ENCODE measurements around the gene ARHGAP12.

ARHGAP12 gene

DNA sequence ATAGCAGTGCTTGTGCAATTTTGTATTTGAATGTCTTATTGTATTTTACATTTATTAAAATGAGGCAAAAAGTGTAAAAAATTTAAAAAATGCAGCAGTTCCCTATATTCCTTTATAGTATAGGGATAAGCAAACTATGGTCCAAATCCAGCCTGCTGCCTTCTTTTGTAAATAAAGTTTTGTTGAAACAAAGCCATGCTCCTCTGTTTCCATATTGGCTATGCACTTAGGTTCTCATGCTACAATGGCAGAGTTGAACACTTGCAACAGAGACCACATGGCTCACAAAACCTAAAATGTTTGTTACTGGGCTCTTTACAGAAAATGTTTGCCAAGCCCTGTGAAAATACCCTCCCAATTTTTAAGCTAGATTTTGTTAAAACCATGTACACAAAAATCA, 50.1 kb downstream of the ARHGAP12 start:
- Histone ChIP-seq H3K4me1 (ENCODE audit: insufficient read depth, poor library complexity, severe bottlenecking) (peaks cover 4% of the 10 kb centered on the region), H3K27ac (ENCODE audit: poor library complexity, severe bottlenecking) (no peak overlapping the region), H3K36me3 (ENCODE audit: low read depth) (no peaks in the 10 kb centered on the region), H3K4me3 (ENCODE audit: severe bottlenecking) (no peak overlapping the region), H3K9me3 (ENCODE audit: severe bottlenecking) (no peaks in the 10 kb centered on the region), H3K27me3 (ENCODE audit: insufficient read depth, poor library complexity, severe bottlenecking) (no peaks in the 10 kb centered on the region)
- ATAC-seq (ENCODE audit: low read depth), result no peak
- no peak for DNase-seq (ENCODE audit: low spot score)
- TF ChIP-seq, protein P1, sequence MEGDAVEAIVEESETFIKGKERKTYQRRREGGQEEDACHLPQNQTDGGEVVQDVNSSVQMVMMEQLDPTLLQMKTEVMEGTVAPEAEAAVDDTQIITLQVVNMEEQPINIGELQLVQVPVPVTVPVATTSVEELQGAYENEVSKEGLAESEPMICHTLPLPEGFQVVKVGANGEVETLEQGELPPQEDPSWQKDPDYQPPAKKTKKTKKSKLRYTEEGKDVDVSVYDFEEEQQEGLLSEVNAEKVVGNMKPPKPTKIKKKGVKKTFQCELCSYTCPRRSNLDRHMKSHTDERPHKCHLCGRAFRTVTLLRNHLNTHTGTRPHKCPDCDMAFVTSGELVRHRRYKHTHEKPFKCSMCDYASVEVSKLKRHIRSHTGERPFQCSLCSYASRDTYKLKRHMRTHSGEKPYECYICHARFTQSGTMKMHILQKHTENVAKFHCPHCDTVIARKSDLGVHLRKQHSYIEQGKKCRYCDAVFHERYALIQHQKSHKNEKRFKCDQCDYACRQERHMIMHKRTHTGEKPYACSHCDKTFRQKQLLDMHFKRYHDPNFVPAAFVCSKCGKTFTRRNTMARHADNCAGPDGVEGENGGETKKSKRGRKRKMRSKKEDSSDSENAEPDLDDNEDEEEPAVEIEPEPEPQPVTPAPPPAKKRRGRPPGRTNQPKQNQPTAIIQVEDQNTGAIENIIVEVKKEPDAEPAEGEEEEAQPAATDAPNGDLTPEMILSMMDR (IDR thresholded peaks at IDR 0.05; ENCODE audit: poor library complexity, severe bottlenecking), result no peak

DNA sequence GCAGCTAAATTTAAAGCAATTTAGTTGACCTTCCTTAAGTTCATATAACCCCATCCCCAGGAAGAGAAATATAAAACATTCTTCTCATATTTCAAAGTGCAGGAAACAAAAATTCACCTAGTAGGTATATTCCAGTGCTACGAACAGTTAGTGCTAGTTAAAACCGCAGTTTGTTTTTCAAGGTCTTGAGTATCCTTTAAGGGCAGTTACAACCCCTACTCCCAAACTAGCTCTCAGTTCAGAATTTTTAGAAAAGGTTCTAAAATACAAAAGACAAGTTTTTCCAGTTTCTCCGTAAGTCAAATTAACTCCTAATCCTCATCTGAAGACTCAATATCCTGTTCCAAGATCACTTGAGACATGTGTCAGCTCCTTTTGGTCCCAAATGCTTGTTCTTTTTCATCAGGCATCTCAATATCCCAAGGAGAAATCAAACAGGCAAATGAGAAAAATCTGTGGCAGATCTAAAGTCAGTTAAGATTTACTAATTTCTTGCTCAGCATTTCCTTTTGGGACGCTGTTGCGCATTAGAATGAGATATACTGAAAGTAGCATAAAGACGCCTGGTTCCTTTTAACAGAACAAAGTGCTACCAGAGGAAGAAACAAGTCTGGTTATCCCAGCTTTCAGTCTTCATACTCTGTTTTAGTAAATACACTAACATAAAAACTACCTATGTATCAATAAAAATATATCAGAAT, 51.8 kb downstream of the ARHGAP12 start:
- Histone ChIP-seq H3K27ac (ENCODE audit: poor library complexity, severe bottlenecking) (no peak overlapping the region), H3K36me3 (ENCODE audit: low read depth) (no peaks in the 10 kb centered on the region), H3K9me3 (ENCODE audit: severe bottlenecking) (no peaks in the 10 kb centered on the region), H3K4me1 (ENCODE audit: insufficient read depth, poor library complexity, severe bottlenecking) (peaks cover 4% of the 10 kb centered on the region), H3K27me3 (ENCODE audit: insufficient read depth, poor library complexity, severe bottlenecking) (no peaks in the 10 kb centered on the region), H3K4me3 (ENCODE audit: severe bottlenecking) (no peak overlapping the region)
- TF ChIP-seq, protein P1 (IDR thresholded peaks at IDR 0.05; ENCODE audit: poor library complexity, severe bottlenecking), result no peak
- ATAC-seq (ENCODE audit: low read depth) (no peak), DNase-seq (ENCODE audit: low spot score) (no peak)

DNA sequence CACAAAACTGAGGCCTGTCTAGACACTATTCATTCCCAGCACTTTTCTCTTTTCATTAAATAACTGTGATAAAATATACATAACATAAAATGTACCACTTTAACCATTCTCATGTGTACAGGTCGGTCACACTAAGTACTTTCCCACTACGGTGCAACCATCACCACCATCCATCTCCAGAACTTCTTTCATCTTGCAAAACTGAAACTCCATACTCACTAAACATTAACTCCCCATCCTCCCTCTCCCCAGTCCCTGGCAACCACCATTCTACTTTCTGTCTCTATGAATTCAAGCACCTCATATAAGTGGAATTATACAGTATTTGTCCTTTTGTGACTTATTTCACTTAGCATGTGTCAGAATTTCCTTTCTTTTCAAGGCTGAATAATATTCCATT, 53.0 kb downstream of the ARHGAP12 start:
- H3K27me3 ChIP-seq (ENCODE audit: insufficient read depth, poor library complexity, severe bottlenecking), result no peaks in the 10 kb centered on the region
- H3K4me1 ChIP-seq (ENCODE audit: insufficient read depth, poor library complexity, severe bottlenecking), result no peaks in the 10 kb centered on the region
- no peak overlapping the region for H3K27ac ChIP-seq (ENCODE audit: poor library complexity, severe bottlenecking)
- DNase-seq (ENCODE audit: low spot score), result no peak
- TF ChIP-seq, protein P1 (IDR thresholded peaks at IDR 0.05; ENCODE audit: poor library complexity, severe bottlenecking), result no peak
- H3K9me3 ChIP-seq (ENCODE audit: severe bottlenecking), result no peaks in the 10 kb centered on the region
- no peaks in the 10 kb centered on the region for H3K36me3 ChIP-seq (ENCODE audit: low read depth)
- H3K4me3 ChIP-seq (ENCODE audit: severe bottlenecking), result no peak overlapping the region
- no peak for ATAC-seq (ENCODE audit: low read depth)

DNA sequence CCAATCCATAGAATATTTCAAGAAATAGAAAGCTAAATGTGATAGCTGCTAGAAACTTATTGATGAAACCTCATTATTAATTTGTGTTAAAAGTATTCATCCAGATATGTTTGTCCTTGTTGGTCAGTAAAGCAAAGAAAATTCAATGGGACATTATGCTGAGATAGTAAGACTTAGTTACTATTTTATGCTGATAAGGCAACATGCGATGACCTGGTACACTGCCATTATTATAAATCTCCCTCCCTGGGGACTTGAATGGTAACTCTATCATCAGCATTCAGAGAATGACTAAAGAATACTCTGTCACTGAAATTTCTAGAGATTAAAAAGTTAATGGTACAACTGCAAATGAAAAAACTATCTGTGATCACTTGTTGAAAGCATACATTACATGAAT, 54.9 kb downstream of the ARHGAP12 start:
- Histone ChIP-seq H3K36me3 (ENCODE audit: low read depth) (no peaks in the 10 kb centered on the region), H3K27ac (ENCODE audit: poor library complexity, severe bottlenecking) (no peak overlapping the region), H3K9me3 (ENCODE audit: severe bottlenecking) (no peaks in the 10 kb centered on the region), H3K4me1 (ENCODE audit: insufficient read depth, poor library complexity, severe bottlenecking) (no peaks in the 10 kb centered on the region), H3K27me3 (ENCODE audit: insufficient read depth, poor library complexity, severe bottlenecking) (no peaks in the 10 kb centered on the region), H3K4me3 (ENCODE audit: severe bottlenecking) (no peak overlapping the region)
- ATAC-seq (ENCODE audit: low read depth) (no peak), DNase-seq (ENCODE audit: low spot score) (no peak)
- TF ChIP-seq, protein P1 (IDR thresholded peaks at IDR 0.05; ENCODE audit: poor library complexity, severe bottlenecking), result no peak

DNA sequence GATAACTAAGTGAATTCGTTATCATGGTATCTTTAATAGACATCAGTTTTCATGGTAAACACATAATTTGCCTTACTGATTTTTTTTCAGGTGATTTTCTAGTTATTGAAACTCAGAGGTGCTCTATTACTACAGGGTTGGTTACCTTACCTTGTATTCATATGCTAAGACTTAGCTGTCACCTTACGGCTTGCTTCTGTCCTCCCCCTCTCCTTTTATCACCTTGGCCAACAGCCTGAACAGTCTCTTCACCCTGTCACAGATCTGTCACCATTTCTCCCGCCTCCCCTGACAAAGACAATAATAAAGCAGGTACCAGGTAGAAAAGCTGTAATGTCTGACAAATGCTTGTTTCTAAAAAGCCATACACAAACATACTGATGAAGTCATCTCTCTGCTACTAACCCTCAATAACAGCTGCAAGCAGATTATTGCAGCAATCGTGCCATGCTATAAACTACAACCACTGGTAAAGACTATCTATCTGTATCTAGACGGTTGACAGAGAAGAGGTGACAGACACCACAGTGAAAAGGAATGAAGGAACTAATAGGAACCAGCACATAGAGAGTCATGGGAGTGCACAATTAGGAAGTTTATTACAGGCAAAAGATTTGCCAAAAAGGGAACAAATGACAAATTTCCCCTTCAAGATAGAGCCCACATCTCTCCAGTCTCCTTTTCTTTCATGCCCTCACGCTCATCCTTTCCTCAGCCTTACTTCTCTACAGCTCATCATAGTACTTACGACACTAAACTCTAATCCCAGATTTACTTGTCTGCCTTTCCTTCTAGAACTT, 57.2 kb downstream of the ARHGAP12 start:
- DNase-seq (ENCODE audit: low spot score) (no peak), ATAC-seq (ENCODE audit: low read depth) (no peak)
- no peak overlapping the region for H3K27ac ChIP-seq (ENCODE audit: poor library complexity, severe bottlenecking)
- no peaks in the 10 kb centered on the region for H3K36me3 ChIP-seq (ENCODE audit: low read depth)
- no peaks in the 10 kb centered on the region for H3K9me3 ChIP-seq (ENCODE audit: severe bottlenecking)
- H3K27me3 ChIP-seq (ENCODE audit: insufficient read depth, poor library complexity, severe bottlenecking), result no peaks in the 10 kb centered on the region
- TF ChIP-seq, protein P1 (IDR thresholded peaks at IDR 0.05; ENCODE audit: poor library complexity, severe bottlenecking), result no peak
- no peaks in the 10 kb centered on the region for H3K4me1 ChIP-seq (ENCODE audit: insufficient read depth, poor library complexity, severe bottlenecking)
- no peak overlapping the region for H3K4me3 ChIP-seq (ENCODE audit: severe bottlenecking)
